Gastroesophageal sphincter (tissue), 3 donors: ENCODE measurements around the gene TBC1D1.

Experiments
- EP300 ChIP-seq: sonication (generic); formaldehyde crosslinking; IDR thresholded peaks from one replicate; pipeline ENCODE4 v1.6.1; 2017; ENCODE audit warnings: antibody characterized with exemption, mild to moderate bottlenecking
- POLR2A ChIP-seq, 2 donors: fragments of 450-650 bp; IDR thresholded peaks; one replicate each; pipeline ENCODE4 v1.6.1; 2017; ENCODE audit warnings: antibody characterized with exemption in 2 of 2, mild to moderate bottlenecking in 2 of 2, moderate library complexity in 1 of 2
- TF ChIP-seq, protein P1 (sequence below), 4 experiments: fragments of 200-600 bp in 2 of 4; fragments of 450-650 bp in 2 of 4; sonication (generic) in 1 of 4; IDR thresholded peaks; one replicate each; pipeline ENCODE4 v1.5.1; 2017 to 2019; ENCODE audit warnings: antibody characterized with exemption in 4 of 4, mild to moderate bottlenecking in 2 of 4, moderate library complexity in 2 of 4

DNA sequence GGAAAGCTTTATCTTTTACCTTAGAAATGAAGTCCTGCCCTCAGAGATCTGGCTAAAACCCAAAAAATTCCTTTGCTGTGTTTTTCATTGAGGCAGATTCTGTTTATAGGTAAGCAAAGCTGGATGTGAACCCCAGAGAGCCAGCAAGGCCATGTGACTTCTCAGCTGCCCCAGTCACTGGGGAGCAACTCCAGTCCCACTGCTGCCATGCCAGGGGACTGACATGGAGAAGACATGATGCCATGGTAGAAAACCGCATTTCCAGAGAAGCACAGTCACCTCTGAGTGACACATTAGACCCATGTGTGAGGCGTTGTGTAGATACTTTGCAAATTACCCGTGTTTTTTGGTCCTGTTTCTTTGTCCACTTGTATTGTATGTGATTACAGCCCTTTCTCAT, 114.8 kb downstream of the TBC1D1 start:
- no peak for TF ChIP-seq EP300
- TF ChIP-seq, protein P1, sequence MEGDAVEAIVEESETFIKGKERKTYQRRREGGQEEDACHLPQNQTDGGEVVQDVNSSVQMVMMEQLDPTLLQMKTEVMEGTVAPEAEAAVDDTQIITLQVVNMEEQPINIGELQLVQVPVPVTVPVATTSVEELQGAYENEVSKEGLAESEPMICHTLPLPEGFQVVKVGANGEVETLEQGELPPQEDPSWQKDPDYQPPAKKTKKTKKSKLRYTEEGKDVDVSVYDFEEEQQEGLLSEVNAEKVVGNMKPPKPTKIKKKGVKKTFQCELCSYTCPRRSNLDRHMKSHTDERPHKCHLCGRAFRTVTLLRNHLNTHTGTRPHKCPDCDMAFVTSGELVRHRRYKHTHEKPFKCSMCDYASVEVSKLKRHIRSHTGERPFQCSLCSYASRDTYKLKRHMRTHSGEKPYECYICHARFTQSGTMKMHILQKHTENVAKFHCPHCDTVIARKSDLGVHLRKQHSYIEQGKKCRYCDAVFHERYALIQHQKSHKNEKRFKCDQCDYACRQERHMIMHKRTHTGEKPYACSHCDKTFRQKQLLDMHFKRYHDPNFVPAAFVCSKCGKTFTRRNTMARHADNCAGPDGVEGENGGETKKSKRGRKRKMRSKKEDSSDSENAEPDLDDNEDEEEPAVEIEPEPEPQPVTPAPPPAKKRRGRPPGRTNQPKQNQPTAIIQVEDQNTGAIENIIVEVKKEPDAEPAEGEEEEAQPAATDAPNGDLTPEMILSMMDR (IDR thresholded peaks at IDR 0.05): no peak
- TF ChIP-seq POLR2A (IDR thresholded peaks at IDR 0.05): no peak
